A673 (cell line): ENCODE results near the gene RBCK1.

ENCODE experiments used
- EZH2 ChIP-seq: fragments of 200-600 bp; sonication (generic); IDR thresholded peaks from 2 replicates; pipeline ENCODE4 v1.6.1; 2017; ENCODE audit warnings: borderline replicate concordance, low read depth, mild to moderate bottlenecking, mixed read lengths, antibody characterized with exemption, low read length; ENCODE audit not compliant: poor library complexity, severe bottlenecking
- TF ChIP-seq, protein P1 (sequence below): fragments of 300-800, 200-600 bp; sonication (generic); conservative IDR thresholded peaks from 2 replicates; pipeline ENCODE4 v1.5.1; 2017; ENCODE audit warnings: low read depth, mild to moderate bottlenecking, antibody characterized with exemption, low read length, moderate library complexity, mixed read lengths

DNA sequence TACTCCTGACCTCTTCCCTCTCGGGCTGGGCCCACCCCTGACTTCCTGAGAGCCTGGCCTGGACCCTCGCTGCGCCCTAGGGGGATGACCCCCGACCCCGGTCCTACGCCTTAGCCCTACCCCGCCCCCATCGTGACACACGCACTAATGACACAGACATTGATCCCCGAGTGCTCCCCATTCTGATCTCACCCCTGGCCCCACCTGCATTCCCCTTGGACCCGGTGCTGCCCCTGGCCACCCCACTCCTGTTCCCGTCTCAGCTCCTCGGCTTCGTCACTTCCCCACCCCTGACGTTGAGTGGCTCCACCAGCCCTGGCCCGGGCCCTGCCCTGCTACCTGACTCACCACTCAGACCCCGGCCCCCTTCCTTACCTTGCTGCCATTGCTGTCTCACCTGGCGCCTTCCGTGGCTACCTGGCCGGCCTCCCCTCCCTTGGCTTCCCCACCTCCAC lies 12.1 kb downstream of the RBCK1 start:
- TF ChIP-seq EZH2 = no peak
- TF ChIP-seq, protein P1, sequence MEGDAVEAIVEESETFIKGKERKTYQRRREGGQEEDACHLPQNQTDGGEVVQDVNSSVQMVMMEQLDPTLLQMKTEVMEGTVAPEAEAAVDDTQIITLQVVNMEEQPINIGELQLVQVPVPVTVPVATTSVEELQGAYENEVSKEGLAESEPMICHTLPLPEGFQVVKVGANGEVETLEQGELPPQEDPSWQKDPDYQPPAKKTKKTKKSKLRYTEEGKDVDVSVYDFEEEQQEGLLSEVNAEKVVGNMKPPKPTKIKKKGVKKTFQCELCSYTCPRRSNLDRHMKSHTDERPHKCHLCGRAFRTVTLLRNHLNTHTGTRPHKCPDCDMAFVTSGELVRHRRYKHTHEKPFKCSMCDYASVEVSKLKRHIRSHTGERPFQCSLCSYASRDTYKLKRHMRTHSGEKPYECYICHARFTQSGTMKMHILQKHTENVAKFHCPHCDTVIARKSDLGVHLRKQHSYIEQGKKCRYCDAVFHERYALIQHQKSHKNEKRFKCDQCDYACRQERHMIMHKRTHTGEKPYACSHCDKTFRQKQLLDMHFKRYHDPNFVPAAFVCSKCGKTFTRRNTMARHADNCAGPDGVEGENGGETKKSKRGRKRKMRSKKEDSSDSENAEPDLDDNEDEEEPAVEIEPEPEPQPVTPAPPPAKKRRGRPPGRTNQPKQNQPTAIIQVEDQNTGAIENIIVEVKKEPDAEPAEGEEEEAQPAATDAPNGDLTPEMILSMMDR = no peak
